Mesenchymal stem cell (in vitro differentiated cells and primary cell): ENCODE results near the gene SERTAD2.

Experiments
- DNase-seq: peaks from one replicate; pipeline ENCODE4 v3.0.0-alpha.2; 2013
- H2AFZ ChIP-seq: one replicate; pipeline ENCODE4 v1.6.1; 2013; ENCODE audit warnings: low read depth, mild to moderate bottlenecking, control low read depth, inconsistent platforms, low read length, moderate library complexity
- H2AK5ac ChIP-seq: 2 replicates; pipeline ENCODE4 v1.6.1; 2013; ENCODE audit warnings: low read length, moderate library complexity, mild to moderate bottlenecking, inconsistent platforms; ENCODE audit not compliant: severe bottlenecking
- H2BK120ac ChIP-seq: one replicate; pipeline ENCODE4 v1.6.1; 2013; ENCODE audit warnings: low read depth, mild to moderate bottlenecking, inconsistent platforms, low read length, moderate library complexity
- H2BK12ac ChIP-seq, 2 experiments: one replicate each; pipeline ENCODE4 v1.6.1; 2013; ENCODE audit warnings: inconsistent platforms in 2 of 2, low read length in 2 of 2, mild to moderate bottlenecking in 2 of 2, moderate library complexity in 2 of 2, control low read depth in 1 of 2
- H2BK15ac ChIP-seq: one replicate; pipeline ENCODE4 v1.6.1; 2013; ENCODE audit warnings: mild to moderate bottlenecking, low read depth, inconsistent platforms; ENCODE audit not compliant: poor library complexity, severe bottlenecking
- H2BK5ac ChIP-seq: 2 replicates; pipeline ENCODE4 v1.6.1; 2013; ENCODE audit warnings: low read depth, mild to moderate bottlenecking, low read length, control low read depth, inconsistent platforms; ENCODE audit not compliant: poor library complexity, severe bottlenecking
- H3K14ac ChIP-seq, 2 experiments: one replicate each; pipeline ENCODE4 v1.6.1; 2013; ENCODE audit warnings: inconsistent platforms in 2 of 2, low read length in 2 of 2, control low read depth in 1 of 2, mild to moderate bottlenecking in 1 of 2, moderate library complexity in 1 of 2
- H3K18ac ChIP-seq, 2 experiments: one replicate each; pipeline ENCODE4 v1.6.1; 2013; ENCODE audit warnings: inconsistent platforms in 2 of 2, low read length in 2 of 2, control low read depth in 1 of 2, low read depth in 1 of 2, mild to moderate bottlenecking in 1 of 2
- H3K23ac ChIP-seq, 2 experiments: one replicate each; pipeline ENCODE4 v1.6.1; 2013; ENCODE audit warnings: inconsistent platforms in 2 of 2, low read length in 2 of 2, mild to moderate bottlenecking in 2 of 2, moderate library complexity in 2 of 2, control low read depth in 1 of 2
- H3K27ac ChIP-seq: 2 replicates; pipeline ENCODE4 v1.5.1; 2013; ENCODE audit warnings: mild to moderate bottlenecking, moderate library complexity, low read length, control low read depth, inconsistent platforms; ENCODE audit not compliant: poor library complexity, severe bottlenecking
- H3K27me3 ChIP-seq, 2 experiments: 2 replicates each; pipeline versions ENCODE4 v1.6.1 to v1.7.0; 2013; ENCODE audit warnings: low read length in 2 of 2, mild to moderate bottlenecking in 2 of 2, moderate library complexity in 2 of 2, control low read depth in 1 of 2, inconsistent platforms in 1 of 2; ENCODE audit not compliant: control insufficient read depth in 1 of 2, insufficient read depth in 1 of 2
- H3K36me3 ChIP-seq, 2 experiments: 2 replicates each; pipeline versions ENCODE4 v1.6.1 to v1.7.0; 2013; ENCODE audit warnings: low read length in 2 of 2, control low read depth in 1 of 2, inconsistent platforms in 1 of 2, low read depth in 1 of 2, mild to moderate bottlenecking in 1 of 2; ENCODE audit not compliant: insufficient read depth in 2 of 2, control insufficient read depth in 1 of 2
- H3K4ac ChIP-seq, 2 experiments: one replicate each; pipeline ENCODE4 v1.6.1; 2013; ENCODE audit warnings: inconsistent platforms in 2 of 2, low read length in 2 of 2, mild to moderate bottlenecking in 2 of 2, moderate library complexity in 2 of 2, control low read depth in 1 of 2, low read depth in 1 of 2
- H3K4me1 ChIP-seq: 2 replicates; pipeline ENCODE4 v1.6.1; 2013; ENCODE audit warnings: low read depth, low read length, control low read depth; ENCODE audit not compliant: control insufficient read depth, insufficient read depth
- H3K4me2 ChIP-seq: 2 replicates; pipeline ENCODE4 v1.6.1; 2013; ENCODE audit warnings: low read length, mild to moderate bottlenecking, inconsistent platforms; ENCODE audit not compliant: poor library complexity, severe bottlenecking
- H3K4me3 ChIP-seq, 2 experiments: 2 replicates each; pipeline versions ENCODE4 v1.5.1 to v1.7.0; 2013; ENCODE audit warnings: low read length in 2 of 2, mild to moderate bottlenecking in 2 of 2, control low read depth in 1 of 2, low read depth in 1 of 2; ENCODE audit not compliant: insufficient read depth in 1 of 2
- H3K79me1 ChIP-seq: replicated peaks from 2 replicates; pipeline ENCODE4 v1.6.1; 2013; ENCODE audit warnings: mild to moderate bottlenecking, control low read depth, low read length, inconsistent platforms; ENCODE audit not compliant: poor library complexity, severe bottlenecking
- H3K9ac ChIP-seq: 2 replicates; pipeline ENCODE4 v1.7.0; 2013; ENCODE audit warnings: mild to moderate bottlenecking, low read length, moderate library complexity
- H3K9me3 ChIP-seq: 2 replicates; pipeline ENCODE4 v1.7.0; 2013; ENCODE audit warnings: mild to moderate bottlenecking, low read length; ENCODE audit not compliant: control insufficient read depth
- H4K8ac ChIP-seq: one replicate; pipeline ENCODE4 v1.6.1; 2013; ENCODE audit warnings: inconsistent platforms, mild to moderate bottlenecking, low read length, moderate library complexity
- H4K91ac ChIP-seq: one replicate; pipeline ENCODE4 v1.6.1; 2013; ENCODE audit warnings: mild to moderate bottlenecking, low read length, inconsistent platforms
- WGBS: methylation state at CpG from one replicate; pipeline ENCODE4 v1.1.7; 2013; ENCODE audit warnings: mixed read lengths; 5-methylcytosine and 5-hydroxymethylcytosine counted together

The SERTAD2 gene

GRCh38 chr2:64659252-64659651 is 5.5 kb upstream of the SERTAD2 start:
- Histone ChIP-seq H3K9me3 (no peaks in the 10 kb centered on the region), H2BK5ac (no peak overlapping the region), H2BK12ac (no peak overlapping the region), H3K14ac (no peak overlapping the region), H4K8ac (no peak overlapping the region), H2AK5ac (peak overlapping the region; percentile 73), H3K27me3 (no peaks in the 10 kb centered on the region), H3K9ac (no peak overlapping the region), H3K4ac (no peak overlapping the region), H3K18ac (no peak overlapping the region), H3K36me3 (peaks cover 0 to 27% of the 10 kb centered on the region in 2 experiments), H3K23ac (no peak overlapping the region), H3K4me1 (peaks cover 5% of the 10 kb centered on the region), H2BK15ac (no peak overlapping the region), H2AFZ (no peak overlapping the region), H3K4me3 (no peak overlapping the region), H3K4me2 (no peak overlapping the region), H4K91ac (no peak overlapping the region), H2BK120ac (no peak overlapping the region), H3K27ac (no peak overlapping the region), H3K79me1 (peaks cover 9% of the 10 kb centered on the region)
- 83% methylated on average over 2 of the region's 2 CpGs for WGBS
- no peak for DNase-seq

GRCh38 chr2:64658269-64658668 is 4.6 kb upstream of the SERTAD2 start:
- H4K91ac ChIP-seq, result no peak overlapping the region
- 95% methylated on average over 5 of the region's 6 CpGs for WGBS
- no peak for DNase-seq
- H3K18ac ChIP-seq, result no peak overlapping the region
- H3K27ac ChIP-seq, result no peak overlapping the region
- no peak overlapping the region for H2BK5ac ChIP-seq
- H2BK12ac ChIP-seq, result no peak overlapping the region
- no peak overlapping the region for H3K23ac ChIP-seq
- H3K36me3 ChIP-seq, result peaks cover 0 to 19% of the 10 kb centered on the region in 2 experiments
- no peaks in the 10 kb centered on the region for H3K27me3 ChIP-seq
- H2AFZ ChIP-seq, result no peak overlapping the region
- H3K9ac ChIP-seq, result no peak overlapping the region
- no peak overlapping the region for H3K4ac ChIP-seq
- H3K4me2 ChIP-seq, result no peak overlapping the region
- H3K14ac ChIP-seq, result no peak overlapping the region
- no peaks in the 10 kb centered on the region for H3K9me3 ChIP-seq
- no peak overlapping the region for H4K8ac ChIP-seq
- H3K4me3 ChIP-seq, result no peak overlapping the region
- H2BK15ac ChIP-seq, result no peak overlapping the region
- no peak overlapping the region for H2AK5ac ChIP-seq
- H2BK120ac ChIP-seq, result no peak overlapping the region
- H3K79me1 ChIP-seq, result peaks cover 5% of the 10 kb centered on the region
- peaks cover 5% of the 10 kb centered on the region for H3K4me1 ChIP-seq

GRCh38 chr2:64657411-64657810 is 3.7 kb upstream of the SERTAD2 start:
- Histone ChIP-seq H4K8ac (no peak overlapping the region), H3K9me3 (no peaks in the 10 kb centered on the region), H2AK5ac (no peak overlapping the region), H3K18ac (no peak overlapping the region), H3K79me1 (peaks cover 5% of the 10 kb centered on the region), H3K4me1 (peaks cover 5% of the 10 kb centered on the region), H3K36me3 (peaks cover 0 to 18% of the 10 kb centered on the region in 2 experiments), H3K4me3 (no peak overlapping the region), H3K4me2 (no peak overlapping the region), H3K4ac (no peak overlapping the region), H2AFZ (no peak overlapping the region), H2BK15ac (no peak overlapping the region), H3K27ac (no peak overlapping the region), H3K23ac (no peak overlapping the region), H3K9ac (no peak overlapping the region), H4K91ac (no peak overlapping the region), H2BK120ac (no peak overlapping the region), H3K27me3 (no peaks in the 10 kb centered on the region), H2BK12ac (no peak overlapping the region), H3K14ac (no peak overlapping the region), H2BK5ac (no peak overlapping the region)
- 100% methylated on average over 2 of the region's 2 CpGs for WGBS
- DNase-seq, result no peak

- Histone ChIP-seq H2AFZ (no peak overlapping the region), H3K36me3 (peaks cover 0 to 18% of the 10 kb centered on the region in 2 experiments), H2BK120ac (no peak overlapping the region), H3K4ac (no peak overlapping the region), H4K8ac (no peak overlapping the region), H3K4me2 (no peak overlapping the region), H2BK15ac (no peak overlapping the region), H4K91ac (no peak overlapping the region), H3K14ac (no peak overlapping the region), H3K23ac (no peak overlapping the region), H2AK5ac (no peak overlapping the region), H3K9ac (no peak overlapping the region), H3K4me3 (no peak overlapping the region), H3K18ac (no peak overlapping the region), H3K4me1 (peaks cover 6% of the 10 kb centered on the region), H3K27me3 (no peaks in the 10 kb centered on the region), H2BK12ac (no peak overlapping the region), H3K9me3 (no peaks in the 10 kb centered on the region), H2BK5ac (no peak overlapping the region), H3K27ac (no peak overlapping the region), H3K79me1 (peaks cover 5% of the 10 kb centered on the region)
- no peak for DNase-seq
- WGBS, result 100% methylated on average over 2 of the region's 2 CpGs
Observed at GRCh38 chr2:64656379-64656778, 2.7 kb upstream of the SERTAD2 start.
